ENCODE data around the gene GOLGA7B.

GOLGA7B gene

DNA sequence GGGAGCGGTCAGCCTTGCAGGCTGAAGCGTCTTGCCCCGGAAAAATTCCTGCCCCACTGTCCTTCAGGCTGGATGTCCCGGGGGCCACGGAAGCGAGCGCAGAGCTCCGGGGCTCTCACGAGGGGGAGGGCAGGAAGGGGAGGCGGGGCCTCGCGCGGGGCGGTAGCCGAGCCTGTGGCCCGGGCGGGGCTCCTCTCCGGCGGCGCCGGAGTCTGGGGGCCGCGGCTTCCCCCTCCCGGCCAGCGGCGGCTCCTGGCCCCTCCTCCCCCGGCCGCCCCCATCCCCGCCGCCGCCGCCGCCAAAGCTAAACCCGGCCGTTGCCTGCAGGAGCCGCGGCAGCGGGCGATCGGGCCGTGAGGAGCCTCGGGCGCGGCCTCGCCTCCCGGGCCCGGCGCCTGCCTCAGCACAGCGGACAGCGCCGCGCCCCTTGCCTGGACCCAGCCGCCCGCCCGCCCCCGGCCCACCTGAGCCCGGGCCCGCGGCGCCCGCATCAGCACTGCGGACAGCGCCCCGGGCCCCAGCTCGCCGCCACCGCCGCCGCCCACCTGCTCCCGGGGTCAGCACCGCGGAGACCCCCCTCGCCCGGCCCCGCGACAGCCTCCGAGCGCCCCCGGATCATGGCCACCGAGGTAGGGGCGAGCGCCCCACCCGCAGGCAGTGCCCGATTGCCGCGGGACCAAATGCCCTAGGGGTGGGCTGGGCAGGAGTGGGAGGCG lies at the start of gene GOLGA7B:
Gene GOLGA7B, plus strand, starts transcription at position 157 of the 716 bp plus-strand sequence. Its CDS starts 461 bp downstream, at position 618.
- DNase-seq (ENCODE audit: low spot score): peak; percentile 73

DNA sequence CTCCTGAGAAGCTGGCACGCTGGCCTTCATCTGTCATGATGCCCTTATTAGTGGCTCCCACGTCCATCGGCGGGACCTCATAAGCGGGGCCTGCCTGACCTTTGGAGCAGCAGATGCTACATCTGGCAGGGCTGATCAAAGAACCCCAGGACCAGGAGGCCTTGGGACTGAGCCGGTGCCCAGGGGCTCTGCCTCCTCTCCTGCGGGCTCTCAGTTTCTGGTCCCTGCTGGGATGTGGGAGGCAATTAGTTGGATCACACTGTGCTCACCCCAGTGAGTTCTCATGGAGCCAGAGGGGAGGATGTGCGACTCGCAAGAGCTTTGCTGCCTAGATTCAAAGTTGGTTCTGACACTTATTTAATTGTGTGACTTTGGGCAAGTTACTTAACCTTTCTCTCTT lies 49.2 kb upstream of the GOLGA7B start:
- DNase-seq (ENCODE audit: low spot score): no peak

DNA sequence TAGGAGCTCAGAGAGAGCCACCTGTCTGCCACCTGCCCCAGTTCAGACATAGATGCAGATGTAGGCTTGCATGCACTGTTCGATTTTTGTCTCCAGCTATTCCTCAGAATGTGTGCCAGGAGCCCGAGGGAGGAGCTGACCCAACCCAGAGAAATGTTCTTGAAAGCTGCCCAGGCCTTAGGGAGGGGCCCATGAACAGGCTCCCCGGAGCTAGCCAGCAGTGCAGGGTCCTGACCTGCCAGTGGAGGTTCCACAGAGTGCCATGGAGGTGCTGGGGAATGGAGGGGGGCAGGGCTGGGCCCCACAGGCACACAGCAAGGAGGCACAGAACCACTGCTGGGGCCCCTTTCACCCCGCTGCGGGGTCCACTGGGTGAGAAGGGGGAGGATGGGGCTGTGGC lies 48.2 kb upstream of the GOLGA7B start:
- DNase-seq (ENCODE audit: low spot score): no peak

DNA sequence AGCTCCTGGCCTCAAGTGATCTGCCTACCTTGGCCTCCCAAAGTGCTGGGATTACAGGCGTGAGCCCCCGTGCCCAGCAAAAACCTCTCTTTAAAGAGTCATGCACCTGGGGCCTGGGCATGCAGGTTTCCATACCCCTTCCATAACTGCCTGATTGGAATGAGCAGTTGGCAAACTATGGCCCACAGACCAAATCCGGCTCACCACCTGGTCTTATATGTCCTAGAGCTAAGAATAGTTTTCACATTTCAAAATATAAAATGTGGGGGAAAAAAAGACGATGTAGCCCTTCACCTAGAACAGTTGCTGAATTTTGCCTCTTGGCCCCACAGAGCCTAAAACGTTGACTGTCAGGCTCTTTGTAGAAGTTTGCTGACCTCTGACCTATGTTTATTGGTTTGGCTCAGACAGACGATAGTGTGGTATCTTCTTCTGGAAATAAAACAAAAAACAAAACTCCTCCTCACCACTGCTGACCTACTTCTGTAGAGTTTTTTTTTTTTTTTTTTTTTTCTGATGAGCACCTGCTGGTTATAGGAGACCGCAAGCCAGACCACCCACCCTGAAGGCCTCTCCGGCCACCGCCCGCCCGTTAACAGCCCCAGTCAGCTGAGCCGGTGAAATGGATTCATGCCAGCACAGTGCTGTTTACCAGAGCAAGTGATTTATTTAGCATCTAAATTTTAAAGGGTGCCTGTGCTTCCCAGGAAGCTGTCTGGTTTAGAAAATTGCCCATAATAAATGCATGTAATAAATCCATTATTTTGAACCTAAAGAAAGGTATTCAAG lies 44.4 kb upstream of the GOLGA7B start:
- DNase-seq (ENCODE audit: low spot score): no peak

DNA sequence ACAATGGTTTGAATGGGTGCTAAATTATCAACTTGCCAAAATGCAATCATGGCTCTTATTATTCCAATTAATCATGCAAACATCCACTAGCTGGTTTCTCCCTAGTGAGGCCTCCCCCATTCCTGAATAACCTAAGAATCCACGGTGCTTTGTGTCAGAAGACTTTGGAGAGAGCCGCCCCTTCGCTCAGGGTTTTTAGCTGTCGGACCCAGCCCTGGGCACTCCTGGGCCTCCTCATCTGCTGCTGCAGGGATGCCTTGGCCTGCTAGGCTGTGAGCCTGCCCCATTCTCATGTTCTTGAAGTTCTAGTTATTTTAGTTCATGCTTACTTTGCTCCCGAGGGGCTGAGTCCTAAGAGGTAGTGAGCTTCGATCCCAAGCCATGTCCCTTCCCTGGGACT lies 43.7 kb upstream of the GOLGA7B start:
- no peak for DNase-seq (ENCODE audit: low spot score)

DNA sequence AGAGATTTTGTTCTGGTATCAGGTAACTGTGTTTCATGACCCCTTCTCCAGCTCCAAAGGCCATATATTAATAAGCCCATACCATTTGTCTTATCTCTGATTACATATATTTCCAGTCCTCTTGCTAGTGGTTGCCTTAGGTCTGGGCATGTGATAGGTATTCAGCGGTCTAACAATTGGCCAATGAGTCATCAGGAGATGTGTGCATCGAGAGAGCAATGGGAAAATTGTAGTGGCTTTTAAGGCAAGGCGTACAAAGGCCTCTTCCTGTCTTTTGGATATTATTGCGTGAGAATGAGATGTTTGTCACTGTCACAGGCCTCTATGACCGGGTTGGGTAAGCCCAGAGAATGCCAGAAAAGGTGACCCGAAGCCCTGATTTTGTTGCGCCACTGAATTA lies 39.2 kb upstream of the GOLGA7B start:
- DNase-seq (ENCODE audit: low spot score): no peak

DNA sequence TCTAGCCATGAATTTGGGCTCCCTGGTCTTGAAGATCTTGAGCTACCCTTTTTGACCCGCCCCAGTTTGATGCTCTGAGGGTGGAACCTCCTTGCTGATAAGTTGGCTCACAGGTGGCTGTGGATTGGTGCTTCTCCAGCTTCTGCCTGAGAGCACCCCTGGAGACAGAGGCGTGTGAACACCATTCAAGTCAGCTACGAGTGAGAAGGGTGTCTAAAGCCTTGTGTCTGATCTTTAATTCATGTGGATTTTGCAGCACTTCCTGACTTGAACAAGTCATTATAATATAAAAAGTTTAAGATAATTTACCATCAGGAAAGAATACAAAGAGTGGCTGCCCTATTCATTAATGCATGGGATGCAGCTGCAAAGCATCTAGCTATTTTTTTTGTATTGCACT lies 37.7 kb upstream of the GOLGA7B start:
- no peak for DNase-seq (ENCODE audit: low spot score)

DNA sequence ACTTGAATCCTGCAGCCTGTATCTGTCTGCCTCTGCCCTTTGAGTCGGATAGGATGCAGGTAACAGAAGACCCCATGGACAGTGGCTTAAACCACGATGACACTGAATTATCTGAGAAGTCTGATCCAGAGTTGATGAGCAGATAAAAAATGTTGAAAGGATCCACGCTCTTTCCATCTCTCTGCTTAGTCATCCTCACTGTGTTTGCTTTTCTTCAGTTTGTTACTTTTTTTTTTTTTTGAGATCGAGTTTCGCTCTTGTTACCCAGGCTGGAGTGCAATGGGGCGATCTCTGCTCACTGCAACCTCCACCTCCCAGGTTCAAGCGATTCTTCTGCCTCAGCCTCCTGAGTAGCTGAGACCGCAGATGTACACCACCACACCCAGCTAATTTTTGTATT lies 36.9 kb upstream of the GOLGA7B start:
- no peak for DNase-seq (ENCODE audit: low spot score)

DNA sequence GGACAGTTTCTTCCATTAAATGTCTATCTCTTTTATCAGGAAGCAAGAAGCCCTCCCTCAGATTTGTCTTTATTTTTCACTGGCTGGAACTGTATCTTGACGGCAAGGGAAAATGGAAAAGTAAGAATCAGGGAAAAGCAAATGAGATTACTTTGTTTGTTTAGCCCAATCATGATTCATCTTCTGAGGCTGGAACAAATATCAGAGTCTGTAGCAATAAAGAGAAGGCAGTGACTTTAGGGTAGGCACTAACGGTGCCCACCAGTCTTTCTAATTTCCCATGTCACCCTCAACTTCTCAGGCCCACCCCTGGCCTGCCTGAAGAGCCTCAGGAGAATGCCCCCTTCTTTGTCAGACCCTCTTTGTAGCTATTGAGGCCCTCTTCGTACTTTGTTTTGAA lies 36.3 kb upstream of the GOLGA7B start:
- DNase-seq (ENCODE audit: low spot score): no peak

DNA sequence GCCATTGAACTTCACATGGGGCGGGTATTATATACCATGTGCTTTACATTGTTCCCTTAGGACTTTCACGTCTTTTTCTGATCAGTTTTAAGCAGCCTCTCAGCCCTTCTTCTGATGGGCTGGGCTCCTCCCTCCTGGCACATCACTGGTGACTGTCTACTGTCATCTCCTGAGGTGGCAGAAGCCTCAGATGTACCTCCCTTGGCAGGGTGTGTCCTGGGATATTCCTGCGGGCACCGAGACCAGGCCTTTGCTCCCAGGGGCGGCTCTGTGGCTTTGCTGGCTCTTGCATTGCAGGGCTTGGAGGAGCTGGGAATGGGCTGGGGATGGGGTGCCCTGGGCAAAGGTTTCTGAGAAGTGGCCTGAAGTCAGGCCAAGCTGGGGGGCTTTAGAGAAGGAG lies 34.6 kb upstream of the GOLGA7B start:
- no peak for DNase-seq (ENCODE audit: low spot score)

DNA sequence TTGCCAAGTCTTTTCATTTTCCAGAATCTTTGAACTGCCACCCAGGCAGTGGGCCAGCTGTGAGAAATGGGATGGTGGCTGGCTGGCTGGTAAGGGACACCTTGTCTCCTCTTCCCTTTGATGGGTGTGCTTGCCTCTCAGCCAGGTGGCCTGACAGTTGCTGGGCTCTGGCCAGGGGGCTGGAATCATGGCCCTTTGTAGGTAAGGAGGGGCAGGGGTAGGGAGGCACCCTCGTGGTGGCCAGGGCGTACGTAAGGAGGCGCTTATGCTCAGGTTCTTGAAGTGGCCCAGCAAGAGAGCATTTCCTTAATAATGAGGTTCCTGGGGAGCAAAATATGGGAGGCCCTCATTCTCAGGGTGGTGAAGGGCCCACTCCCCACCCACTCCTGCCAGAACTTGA lies 33.0 kb upstream of the GOLGA7B start:
- DNase-seq (ENCODE audit: low spot score): no peak

DNA sequence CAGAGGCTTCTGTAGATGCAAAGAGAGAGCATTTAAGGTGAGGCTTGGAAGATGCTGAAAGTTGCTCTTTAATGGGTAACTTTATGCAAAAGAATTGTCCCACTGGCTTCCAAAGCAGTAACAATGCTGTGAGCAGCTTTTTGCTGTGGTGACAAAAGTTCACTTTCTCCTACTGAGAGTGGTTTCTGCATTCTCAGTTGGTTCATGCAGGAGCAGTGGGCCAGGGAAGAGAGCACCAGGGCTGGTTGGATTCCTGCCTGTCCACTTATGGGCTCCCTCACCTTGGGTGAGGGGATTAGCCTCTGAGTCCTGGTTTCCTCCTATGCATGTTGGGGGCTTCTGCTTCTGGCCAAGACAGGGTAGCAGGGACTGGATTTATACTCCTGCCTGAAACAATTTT lies 31.1 kb upstream of the GOLGA7B start:
- no peak for DNase-seq (ENCODE audit: low spot score)

DNA sequence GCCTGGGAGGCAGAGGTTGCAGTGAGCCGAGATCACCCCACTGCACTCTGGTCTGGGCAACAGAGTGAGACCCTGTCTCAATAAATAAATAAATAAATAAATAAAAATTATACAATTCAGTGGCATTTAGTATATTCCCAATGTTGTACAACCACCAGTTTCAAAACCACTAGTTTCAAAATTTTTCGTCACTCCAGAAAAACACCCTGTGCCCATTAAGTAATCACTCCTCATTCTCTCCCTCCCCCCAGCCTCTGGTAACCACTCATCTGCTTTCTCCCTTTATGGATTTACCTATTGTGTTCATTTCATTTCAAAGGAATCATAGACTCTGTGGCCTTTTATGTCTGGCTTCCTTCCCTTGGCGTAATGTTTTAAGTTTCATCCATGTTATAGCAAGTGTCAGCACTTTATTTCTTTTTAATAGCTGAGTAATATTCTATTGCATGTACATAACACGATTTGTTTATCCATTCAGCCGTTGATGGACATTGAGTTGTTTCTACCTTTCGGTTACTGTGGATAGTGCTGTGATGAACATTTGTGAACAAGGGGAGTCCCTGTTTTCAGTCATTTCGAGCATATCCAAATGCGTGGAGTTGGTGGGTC lies 29.4 kb upstream of the GOLGA7B start:
- no peak for DNase-seq (ENCODE audit: low spot score)

DNA sequence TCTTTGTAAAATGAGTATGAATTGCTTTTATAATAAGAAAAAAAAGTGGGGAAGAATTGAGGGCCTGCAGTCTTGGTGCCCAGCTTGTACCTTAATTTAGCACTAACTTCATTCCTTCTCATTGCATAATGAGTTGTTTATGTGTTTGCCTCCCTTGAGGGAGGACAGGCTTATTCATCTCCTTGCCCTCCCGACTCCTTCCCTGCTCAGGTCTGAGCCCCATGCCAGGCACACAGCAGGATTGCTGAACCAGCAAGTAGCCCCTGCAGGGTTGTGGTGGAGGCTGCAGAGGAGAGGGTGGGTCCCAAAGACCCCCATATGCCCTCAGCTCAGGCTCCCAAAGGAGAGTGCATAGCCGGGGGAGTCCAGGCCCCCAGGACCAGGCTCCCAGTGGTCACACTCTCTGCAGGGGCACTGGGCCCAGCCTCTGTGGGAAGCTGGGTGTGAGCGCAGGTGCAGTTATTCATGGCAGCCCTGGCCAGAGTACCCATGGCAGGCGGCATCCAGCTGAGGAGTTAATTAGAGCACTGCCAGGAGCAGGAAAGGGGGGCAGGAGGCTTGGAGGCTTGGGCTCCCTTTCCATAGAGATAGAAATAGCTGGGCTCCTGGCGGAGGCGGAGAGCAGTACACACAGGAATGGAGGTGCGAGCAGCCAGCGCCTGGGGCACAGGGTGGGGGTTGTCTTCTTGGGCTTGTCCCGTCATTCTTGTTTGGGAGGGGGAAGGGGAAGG lies 28.2 kb upstream of the GOLGA7B start:
- DNase-seq (ENCODE audit: low spot score): no peak

DNA sequence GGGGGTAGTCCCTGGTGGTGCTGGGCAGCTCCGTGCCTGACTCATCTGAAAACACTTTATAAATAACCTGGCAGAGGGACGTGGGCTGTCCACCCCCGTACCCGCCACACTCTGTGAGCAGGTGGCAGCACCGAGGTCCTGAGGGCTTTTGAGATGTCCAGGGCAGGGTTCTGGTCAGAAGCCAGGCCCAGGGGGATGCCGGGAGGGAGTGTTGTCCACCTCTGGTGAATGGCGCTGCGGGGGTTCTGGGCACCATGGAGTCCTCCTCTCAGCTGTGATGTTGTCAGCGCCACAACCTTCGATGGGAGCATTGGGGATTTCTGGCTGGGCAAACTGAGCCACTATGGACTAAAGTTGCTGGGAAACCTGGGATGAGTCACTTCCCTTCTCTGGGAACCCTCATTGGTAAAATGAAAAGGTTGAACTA lies 27.4 kb upstream of the GOLGA7B start:
- no peak for DNase-seq (ENCODE audit: low spot score)

DNA sequence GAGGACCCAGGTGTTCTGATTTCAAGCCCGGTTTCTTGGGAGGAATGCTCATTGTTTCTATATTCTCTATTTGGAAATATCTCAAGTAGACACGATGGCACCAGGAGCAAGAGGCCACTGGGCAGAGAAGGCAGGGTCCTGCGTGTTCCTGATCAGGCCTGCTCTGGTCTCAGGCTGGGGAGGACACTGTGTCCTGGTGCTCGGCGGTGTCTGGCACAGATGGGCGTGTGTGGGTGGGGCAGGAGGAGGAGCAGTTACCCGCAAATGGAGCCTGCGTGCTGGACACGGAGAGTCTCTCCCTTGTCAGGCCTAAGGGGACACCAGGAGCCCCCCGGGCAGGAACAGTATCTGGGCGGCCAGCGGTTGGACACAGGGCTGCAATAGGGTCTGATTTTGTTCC lies 25.9 kb upstream of the GOLGA7B start:
- no peak for DNase-seq (ENCODE audit: low spot score)

DNA sequence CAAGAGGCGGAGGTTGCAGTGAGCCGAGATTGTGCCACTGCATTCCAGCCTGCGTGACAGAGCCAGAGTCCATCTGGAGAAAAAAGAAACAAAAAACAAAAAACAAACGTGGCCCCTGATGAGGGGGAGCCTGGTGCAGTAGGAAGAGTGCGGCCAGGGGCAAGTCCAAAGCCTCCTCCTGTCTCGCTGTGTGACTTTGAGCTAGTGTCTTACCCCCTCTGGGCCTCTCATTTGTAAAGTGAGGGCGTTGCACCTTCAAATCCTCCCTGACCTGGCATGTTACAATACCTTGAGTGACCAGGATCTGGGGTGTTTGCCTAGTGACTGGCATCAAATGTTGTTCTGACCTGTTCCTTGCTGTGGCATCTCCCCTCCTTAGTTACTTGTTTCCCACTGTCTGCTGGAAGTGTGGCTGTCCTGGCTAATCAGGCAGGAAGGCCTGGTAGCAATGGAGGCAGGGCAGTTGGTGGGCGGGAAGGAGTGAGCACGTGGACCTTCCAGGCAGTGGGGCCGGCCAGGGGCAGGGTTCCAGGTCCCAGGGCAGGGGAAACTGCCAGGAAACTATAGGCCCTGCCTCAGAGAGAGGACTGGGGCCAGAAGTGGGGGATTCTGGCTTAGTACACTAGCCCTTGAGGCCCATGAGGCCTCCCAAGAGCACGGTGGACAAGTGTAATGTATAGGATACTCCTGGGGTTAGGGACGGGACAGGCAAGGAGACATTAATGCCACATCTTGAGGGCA lies 24.5 kb upstream of the GOLGA7B start:
- DNase-seq (ENCODE audit: low spot score): no peak

DNA sequence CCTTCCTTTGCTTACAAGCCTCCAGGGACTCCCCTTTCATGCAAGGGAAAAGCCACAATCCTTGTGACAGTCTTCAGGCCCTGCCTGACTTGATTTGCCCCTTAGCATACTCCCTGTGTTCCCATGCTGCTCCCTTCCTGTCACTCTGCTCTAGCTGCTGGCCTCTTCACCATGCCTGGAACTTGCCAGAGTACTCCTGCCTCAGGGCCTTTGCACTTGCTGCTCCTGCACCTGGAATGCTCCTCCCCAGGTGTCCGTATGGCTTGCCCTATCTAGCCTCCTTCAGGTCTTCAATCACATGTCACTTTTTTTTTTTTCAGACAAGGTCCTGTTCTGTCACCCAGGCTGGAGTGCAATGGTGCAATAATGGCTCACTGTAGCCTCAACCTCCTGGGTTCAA lies 22.8 kb upstream of the GOLGA7B start:
- DNase-seq (ENCODE audit: low spot score): no peak

DNA sequence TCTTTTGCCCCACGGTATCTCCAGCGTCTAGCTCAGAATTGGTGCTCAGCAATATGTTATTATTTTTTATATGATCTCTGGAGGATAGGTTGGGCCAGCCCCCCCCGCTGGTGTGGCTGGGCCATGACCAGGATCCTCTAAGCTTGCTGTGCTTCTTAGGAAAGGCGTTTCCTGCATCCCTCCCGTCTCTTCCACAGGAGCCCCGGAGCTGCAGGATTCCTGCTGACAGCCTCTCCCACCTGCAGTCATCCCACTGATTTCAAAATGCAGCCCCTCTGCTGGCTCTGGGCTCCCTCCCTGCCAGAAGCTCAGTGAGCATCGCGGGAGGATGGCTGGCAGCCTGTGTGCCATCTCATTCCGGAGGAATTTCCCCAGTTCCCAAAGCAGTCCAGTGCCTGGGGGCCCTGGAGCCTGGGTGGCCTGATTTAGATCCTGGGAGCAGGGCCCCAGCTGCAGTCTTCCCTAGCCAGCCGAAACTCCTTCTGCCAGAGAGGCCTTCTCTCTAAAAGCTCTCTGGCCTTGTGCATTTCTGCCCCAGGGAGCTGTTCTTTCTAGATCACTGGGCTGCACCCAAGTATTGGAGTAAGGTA lies 21.8 kb upstream of the GOLGA7B start:
- DNase-seq (ENCODE audit: low spot score): peak; percentile 30

DNA sequence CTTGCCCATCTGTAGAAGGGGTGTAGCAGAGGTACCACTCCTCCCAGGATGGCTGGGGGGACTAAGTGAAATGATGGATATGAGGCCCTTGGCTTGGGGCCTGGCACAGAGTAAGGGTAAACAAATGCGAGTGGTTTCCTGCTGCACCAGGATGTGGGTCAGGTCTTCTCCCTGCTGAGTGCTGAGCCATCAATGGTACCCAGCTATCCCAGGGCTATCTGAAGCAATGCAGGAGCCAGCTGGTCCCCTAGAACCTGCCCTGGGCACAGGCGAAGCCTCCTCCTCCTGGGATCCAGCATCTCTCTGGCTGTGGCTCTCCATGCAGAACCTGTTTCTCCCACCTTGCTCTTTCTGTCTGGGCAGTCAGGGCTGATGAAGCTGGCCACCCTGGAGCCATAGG lies 20.9 kb upstream of the GOLGA7B start:
- no peak for DNase-seq (ENCODE audit: low spot score)

DNA sequence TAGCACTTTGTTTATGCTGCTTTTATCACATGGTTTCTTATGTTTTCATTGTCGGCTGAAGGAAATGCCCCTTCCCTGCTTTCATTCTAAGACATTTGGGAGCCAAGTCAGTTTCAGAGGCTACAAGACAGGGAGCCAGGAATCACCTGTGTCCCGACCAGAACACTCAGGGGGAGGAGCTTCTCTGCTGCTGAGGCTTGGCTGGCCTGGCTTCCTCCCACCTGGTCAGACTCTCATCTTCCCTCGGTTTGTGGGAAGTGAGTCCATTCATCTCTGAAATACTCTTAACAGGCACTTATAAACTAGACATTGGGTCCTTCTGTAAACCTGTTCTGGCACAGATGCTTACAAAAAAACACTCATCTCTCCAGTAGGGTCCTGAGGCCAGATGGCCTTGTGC lies 19.6 kb upstream of the GOLGA7B start:
- no peak for DNase-seq (ENCODE audit: low spot score)
